DND-41 (cell line): ENCODE results near the gene MGST2.

Experiments
- ATAC-seq: fragments of 200-7000 bp; cut with Tn5 transposase; 3 replicates; pipeline ENCODE4 v1.9.1; 2021; ENCODE audit warnings: low read depth; ENCODE audit not compliant: insufficient read depth
- DNase-seq: peaks from one replicate; pipeline ENCODE4 v3.0.0-alpha.2; 2020
- H2AFZ ChIP-seq: 2 replicates; pipeline ENCODE4 v1.6.0; 2012; ENCODE audit warnings: low read depth, low read length
- H3K27ac ChIP-seq: 2 replicates; pipeline ENCODE4 v1.5.1; 2012; ENCODE audit warnings: low read length, inconsistent platforms
- H3K27me3 ChIP-seq: fragments of 200-600 bp; sonication (generic); 2 replicates; pipeline ENCODE4 v1.6.0; 2012; ENCODE audit warnings: low read length, mild to moderate bottlenecking, inconsistent platforms; ENCODE audit not compliant: insufficient read depth, poor library complexity
- H3K36me3 ChIP-seq: 2 replicates; pipeline ENCODE4 v1.5.1; 2012; ENCODE audit warnings: low read length, inconsistent platforms; ENCODE audit not compliant: insufficient read depth
- H3K4me1 ChIP-seq: 2 replicates; pipeline ENCODE4 v1.5.1; 2012; ENCODE audit warnings: mild to moderate bottlenecking, low read length; ENCODE audit not compliant: insufficient read depth
- H3K4me2 ChIP-seq: 2 replicates; pipeline ENCODE4 v1.6.0; 2012; ENCODE audit warnings: mild to moderate bottlenecking, moderate library complexity, low read length, inconsistent platforms; ENCODE audit not compliant: insufficient read depth
- H3K4me3 ChIP-seq, 2 experiments: fragments of 200-600 bp in 1 of 2; shearing (Covaris generic) in 1 of 2; 2 replicates each; pipeline ENCODE4 v1.5.1; 2012 to 2016; ENCODE audit warnings: inconsistent platforms in 2 of 2, low read length in 2 of 2, mild to moderate bottlenecking in 2 of 2, low read depth in 1 of 2, moderate library complexity in 1 of 2
- H3K79me2 ChIP-seq: 2 replicates; pipeline ENCODE4 v1.6.0; 2012; ENCODE audit warnings: low read length, inconsistent platforms; ENCODE audit not compliant: insufficient read depth
- H3K9ac ChIP-seq: 2 replicates; pipeline ENCODE4 v1.6.0; 2012; ENCODE audit warnings: low read depth, mild to moderate bottlenecking, inconsistent platforms, low read length, moderate library complexity
- H3K9me3 ChIP-seq: 2 replicates; pipeline ENCODE4 v1.5.1; 2012; ENCODE audit warnings: low read length, moderate library complexity, mild to moderate bottlenecking, inconsistent platforms; ENCODE audit not compliant: insufficient read depth, severe bottlenecking
- H4K20me1 ChIP-seq: 2 replicates; pipeline ENCODE4 v1.6.0; 2012; ENCODE audit warnings: low read length; ENCODE audit not compliant: insufficient read depth
- CTCF ChIP-seq: IDR thresholded peaks from 2 replicates; pipeline ENCODE4 v1.5.1; 2012; ENCODE audit warnings: borderline replicate concordance, low read length, moderate library complexity, mild to moderate bottlenecking; ENCODE audit not compliant: poor library complexity, severe bottlenecking; ENCODE audit errors: extremely low read depth
- EZH2 ChIP-seq: IDR thresholded peaks from 3 replicates; pipeline ENCODE4 v1.6.1; 2012; ENCODE audit warnings: borderline replicate concordance, low read depth, mild to moderate bottlenecking, moderate library complexity, low read length, inconsistent platforms; ENCODE audit not compliant: severe bottlenecking

Gene MGST2

GRCh38 chr4:139647952-139648351 lies 17.7 kb upstream of the MGST2 start:
- no peaks in the 10 kb centered on the region for H3K36me3 ChIP-seq
- no peak for ATAC-seq

GRCh38 chr4:139651282-139652194 lies 14.1 kb upstream of the MGST2 start:
- no peaks in the 10 kb centered on the region for H4K20me1 ChIP-seq
- peak overlapping the region; percentile 56; the same call in 1 of the 2 replicates for H3K4me2 ChIP-seq
- TF ChIP-seq EZH2: no peak
- TF ChIP-seq CTCF: peak; percentile 97
- no peak overlapping the region for H3K27ac ChIP-seq
- H3K4me1 ChIP-seq: peaks cover 8% of the 10 kb centered on the region
- DNase-seq: peak; percentile 73
- H3K9ac ChIP-seq: no peak overlapping the region
- H3K9me3 ChIP-seq: no peaks in the 10 kb centered on the region
- no peaks in the 10 kb centered on the region for H3K79me2 ChIP-seq
- H3K36me3 ChIP-seq: no peaks in the 10 kb centered on the region
- no peaks in the 10 kb centered on the region for H3K27me3 ChIP-seq
- peak; percentile 91 for ATAC-seq
- H3K4me3 ChIP-seq: peak overlapping the region in 1 of 2 experiments; percentile 15; a peak in 2 of 4 replicates
- H2AFZ ChIP-seq: peak overlapping the region; percentile 66

More at GRCh38 chr4:139647952-139648351, 17.7 kb upstream of the MGST2 start:
- H3K27ac ChIP-seq: no peak overlapping the region
- TF ChIP-seq CTCF (no peak), EZH2 (no peak)
- peaks cover 8% of the 10 kb centered on the region for H3K4me1 ChIP-seq
- no peaks in the 10 kb centered on the region for H3K79me2 ChIP-seq
- no peak for DNase-seq
- H3K4me2 ChIP-seq: no peak overlapping the region
- H3K9me3 ChIP-seq: no peaks in the 10 kb centered on the region
- H3K9ac ChIP-seq: no peak overlapping the region
- H3K4me3 ChIP-seq: no peak overlapping the region
- H3K27me3 ChIP-seq: no peaks in the 10 kb centered on the region
- H4K20me1 ChIP-seq: no peaks in the 10 kb centered on the region
- no peak overlapping the region for H2AFZ ChIP-seq

GRCh38 chr4:139654516-139654915 lies 11.1 kb upstream of the MGST2 start:
- Histone ChIP-seq H4K20me1 (no peaks in the 10 kb centered on the region), H3K36me3 (no peaks in the 10 kb centered on the region), H3K9ac (no peak overlapping the region), H3K4me1 (peaks cover 20% of the 10 kb centered on the region), H3K4me2 (no peak overlapping the region), H2AFZ (no peak overlapping the region), H3K27me3 (no peaks in the 10 kb centered on the region), H3K9me3 (no peaks in the 10 kb centered on the region), H3K27ac (no peak overlapping the region), H3K4me3 (no peak overlapping the region), H3K79me2 (no peaks in the 10 kb centered on the region)
- DNase-seq: no peak
- TF ChIP-seq CTCF: no peak
- no peak for TF ChIP-seq EZH2
- no peak for ATAC-seq
